Panc1 (cell line): ENCODE results near the gene FSIP1. TPM values are rescaled to one million over a fixed set of nuclear protein-coding genes. Genes with fewer than 3 reads are reported as not detected.

ENCODE experiments used
- ATAC-seq: fragments of 200-7000 bp; cut with Tn5 transposase; 2 replicates; pipeline ENCODE4 v1.9.1; 2020; ENCODE audit warnings: mild to moderate bottlenecking, moderate library complexity
- BruUV-seq: library from RNA; stranded (reverse); fragments of 400-500 nt; replicated peaks from 2 replicates; lab custom pipeline; 2021; lab: Mats Ljungman, UMichigan
- CTCF ChIA-PET: fragments of 300-600 bp; sonication (Branson Sonifier 250); formaldehyde crosslinking; loops from one replicate; lab custom pipeline; 2022; ENCODE audit warnings: antibody characterized with exemption; lab: Charles Lee
- POLR2A ChIA-PET: fragments of 300-600 bp; sonication (Branson Sonifier 250); formaldehyde crosslinking; loops from one replicate; lab custom pipeline; 2022; ENCODE audit warnings: antibody characterized with exemption; lab: Charles Lee
- DNase-seq: peaks from one replicate; pipeline ENCODE4 v3.0.0-alpha.2; 2010; ENCODE audit warnings: low read depth, low spot score
- H3K27ac ChIP-seq: 2 replicates; pipeline ENCODE4 v1.5.1; 2011; ENCODE audit warnings: mild to moderate bottlenecking, low read length, inconsistent platforms
- H3K27me3 ChIP-seq: fragments of 200-500 bp; sonication (Bioruptor generic); 2 replicates; pipeline ENCODE4 v1.6.0; 2014; ENCODE audit warnings: low read length, inconsistent platforms; ENCODE audit not compliant: control insufficient read depth, insufficient read depth
- H3K36me3 ChIP-seq: fragments of 200-500 bp; sonication (Bioruptor generic); 2 replicates; pipeline ENCODE4 v1.5.1; 2014; ENCODE audit warnings: inconsistent platforms, mild to moderate bottlenecking, low read length, moderate library complexity; ENCODE audit not compliant: control insufficient read depth, insufficient read depth
- H3K4me1 ChIP-seq: 2 replicates; pipeline ENCODE4 v1.5.1; 2011; ENCODE audit warnings: inconsistent platforms, mild to moderate bottlenecking, low read length, moderate library complexity; ENCODE audit not compliant: control insufficient read depth, insufficient read depth
- H3K4me3 ChIP-seq, 2 experiments: 2 replicates each; pipeline ENCODE4 v1.5.1; 2011 to 2012; ENCODE audit warnings: low read depth in 2 of 2, low read length in 2 of 2, mild to moderate bottlenecking in 2 of 2, inconsistent platforms in 1 of 2, moderate library complexity in 1 of 2
- H3K9me3 ChIP-seq: fragments of 200-500 bp; sonication (Bioruptor generic); 2 replicates; pipeline ENCODE4 v1.5.1; 2014; ENCODE audit warnings: low read depth, mild to moderate bottlenecking, inconsistent platforms, low read length, moderate library complexity; ENCODE audit not compliant: control insufficient read depth, insufficient read depth
- CTCF ChIP-seq: fragments of 450-650 bp; IDR thresholded peaks from 2 replicates; pipeline ENCODE4 v1.5.1; 2017; ENCODE audit warnings: mild to moderate bottlenecking
- POLR2AphosphoS5 ChIP-seq: IDR thresholded peaks from 2 replicates; pipeline ENCODE4 v1.6.1; 2012; ENCODE audit warnings: mild to moderate bottlenecking, low read depth, low read length, moderate library complexity
- REST ChIP-seq, 2 experiments: IDR thresholded peaks; 2 replicates each; pipeline ENCODE4 v1.6.1; 2011 to 2012; ENCODE audit warnings: low read depth in 2 of 2, control low read depth in 1 of 2, low read length in 1 of 2, mild to moderate bottlenecking in 1 of 2, moderate library complexity in 1 of 2; ENCODE audit not compliant: insufficient read depth in 1 of 2
- SIN3A ChIP-seq: IDR thresholded peaks from 2 replicates; pipeline ENCODE4 v1.6.1; 2012; ENCODE audit warnings: low read depth, mild to moderate bottlenecking, low read length, moderate library complexity, borderline replicate concordance; ENCODE audit not compliant: insufficient read depth
- TCF7L2 ChIP-seq: IDR thresholded peaks from 2 replicates; pipeline ENCODE4 v1.6.1; 2011; ENCODE audit warnings: mild to moderate bottlenecking, low read depth, low read length, inconsistent platforms
- in situ Hi-C: cut with HindIII; loops from 2 replicates; pipeline ENCODE4 v1.10.0; 2016; ENCODE audit warnings: low sequenced_read_pairs, low pct_unique_long_range_greater_than_20kb
- intact Hi-C: fragments of 100-400 bp; cut with micrococcal nuclease; formaldehyde crosslinking; loops from one replicate; pipeline ENCODE4 v1.10.0; 2022; ENCODE audit not compliant: unreplicated experiment
- total RNA-seq: library from RNA; stranded (reverse); gene quantifications from one replicate; pipeline ENCODE4 v1.2.1, GENCODE V29; 2021; ENCODE audit not compliant: unreplicated experiment

Gene FSIP1
- total RNA-seq, 1 experiment from 2014 or later: 1.4 TPM

- no peaks in the 10 kb centered on the region for H3K36me3 ChIP-seq
- ChIA-PET POLR2A (no interaction called here), CTCF (no interaction called here)
- no peak overlapping the region for H3K27ac ChIP-seq
- intact Hi-C loops: no loop called here
- no peak for TF ChIP-seq CTCF
- no peak for TF ChIP-seq POLR2AphosphoS5
- TF ChIP-seq SIN3A: no peak
- no peak for TF ChIP-seq REST (IDR thresholded peaks at IDR 0.05; ENCODE audit: insufficient read depth in 1 of 2, low read depth in 2 of 2, low read length in 1 of 2)
- TF ChIP-seq TCF7L2: no peak
- H3K9me3 ChIP-seq: no peaks in the 10 kb centered on the region
- H3K4me1 ChIP-seq: no peaks in the 10 kb centered on the region
- ATAC-seq: no peak
- no TSS peak for BruUV-seq
- in situ Hi-C loops: no loop called here
- H3K27me3 ChIP-seq: no peaks in the 10 kb centered on the region
- H3K4me3 ChIP-seq: no peak overlapping the region
- DNase-seq: no peak
Measured at GRCh38 chr15:39697509-39697908, 85.1 kb downstream of the FSIP1 start.

- Histone ChIP-seq H3K4me3 (no peak overlapping the region), H3K27ac (no peak overlapping the region), H3K36me3 (no peaks in the 10 kb centered on the region), H3K9me3 (no peaks in the 10 kb centered on the region), H3K4me1 (no peaks in the 10 kb centered on the region), H3K27me3 (no peaks in the 10 kb centered on the region)
- POLR2A ChIA-PET: no interaction called here
- intact Hi-C loops (no loop called here), in situ Hi-C loops (no loop called here)
- DNase-seq: no peak
- CTCF ChIA-PET: no interaction called here
- TF ChIP-seq CTCF: no peak
- TF ChIP-seq POLR2AphosphoS5: no peak
- no peak for TF ChIP-seq REST (IDR thresholded peaks at IDR 0.05; ENCODE audit: insufficient read depth in 1 of 2, low read depth in 2 of 2, low read length in 1 of 2)
- TF ChIP-seq TCF7L2: no peak
- no peak for TF ChIP-seq SIN3A
- BruUV-seq: no TSS peak
- no peak for ATAC-seq
Measured at GRCh38 chr15:39695793-39696192, 86.8 kb downstream of the FSIP1 start.
